ENCODE measurements around the gene HP.
"Not testable (repeated sequence)": the region's sequence is repeated elsewhere in the genome, so short reads cannot be mapped to it uniquely, and the experiment has no call there.

The HP gene, protein sequence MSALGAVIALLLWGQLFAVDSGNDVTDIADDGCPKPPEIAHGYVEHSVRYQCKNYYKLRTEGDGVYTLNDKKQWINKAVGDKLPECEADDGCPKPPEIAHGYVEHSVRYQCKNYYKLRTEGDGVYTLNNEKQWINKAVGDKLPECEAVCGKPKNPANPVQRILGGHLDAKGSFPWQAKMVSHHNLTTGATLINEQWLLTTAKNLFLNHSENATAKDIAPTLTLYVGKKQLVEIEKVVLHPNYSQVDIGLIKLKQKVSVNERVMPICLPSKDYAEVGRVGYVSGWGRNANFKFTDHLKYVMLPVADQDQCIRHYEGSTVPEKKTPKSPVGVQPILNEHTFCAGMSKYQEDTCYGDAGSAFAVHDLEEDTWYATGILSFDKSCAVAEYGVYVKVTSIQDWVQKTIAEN

DNA sequence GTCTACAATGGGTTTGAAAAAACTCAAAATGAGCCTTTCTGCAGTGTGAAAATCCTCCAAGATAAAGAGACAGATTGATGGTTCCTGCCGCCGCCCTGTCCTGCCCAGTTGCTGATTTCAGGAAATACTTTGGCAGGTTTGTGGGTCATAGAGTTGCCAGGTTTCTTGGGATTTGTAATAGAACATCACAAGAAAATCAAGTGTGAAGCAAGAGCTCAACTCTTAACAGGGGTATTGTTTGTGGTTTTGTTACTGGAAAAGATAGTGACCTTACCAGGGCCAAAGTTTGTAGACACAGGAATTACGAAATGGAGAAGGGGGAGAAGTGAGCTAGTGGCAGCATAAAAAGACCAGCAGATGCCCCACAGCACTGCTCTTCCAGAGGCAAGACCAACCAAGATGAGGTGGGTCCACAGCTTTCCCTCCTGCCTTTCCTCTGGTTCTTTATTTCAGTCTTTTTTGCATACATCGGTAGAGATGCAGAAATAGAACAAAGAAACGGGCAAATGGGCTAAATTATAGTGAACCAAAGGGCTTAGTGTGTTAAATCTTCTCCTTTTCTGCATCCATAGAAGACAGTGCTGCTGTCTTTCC is at the start of gene HP:
TSS of gene HP (plus strand) at position 252 of the 594 bp plus-strand sequence. CDS start at position 400, 148 bp downstream.
- DNase-seq (ENCODE audit: insufficient read length, low spot score) = not testable (repeated sequence)
- FAIRE-seq = peak; percentile 28

DNA sequence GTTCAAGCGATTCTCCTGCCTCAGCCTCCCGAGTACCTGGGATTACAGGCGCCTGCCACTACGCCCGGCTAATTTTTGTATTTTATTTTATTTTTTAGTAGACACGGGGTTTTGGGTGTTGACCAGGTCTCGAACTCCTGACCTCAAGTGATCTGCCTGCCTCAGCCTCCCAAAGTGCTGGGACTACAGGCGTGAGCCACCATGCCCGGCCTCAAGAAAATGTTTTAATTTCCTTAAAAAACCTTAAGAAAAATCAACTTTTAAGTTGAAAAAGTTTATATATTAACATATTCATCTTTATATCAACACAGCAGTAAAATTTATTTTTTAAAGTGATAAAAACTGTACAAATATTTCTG is 46.3 kb upstream of the HP start:
- not testable (repeated sequence) for FAIRE-seq; DNase-seq (ENCODE audit: insufficient read length, low spot score)

DNA sequence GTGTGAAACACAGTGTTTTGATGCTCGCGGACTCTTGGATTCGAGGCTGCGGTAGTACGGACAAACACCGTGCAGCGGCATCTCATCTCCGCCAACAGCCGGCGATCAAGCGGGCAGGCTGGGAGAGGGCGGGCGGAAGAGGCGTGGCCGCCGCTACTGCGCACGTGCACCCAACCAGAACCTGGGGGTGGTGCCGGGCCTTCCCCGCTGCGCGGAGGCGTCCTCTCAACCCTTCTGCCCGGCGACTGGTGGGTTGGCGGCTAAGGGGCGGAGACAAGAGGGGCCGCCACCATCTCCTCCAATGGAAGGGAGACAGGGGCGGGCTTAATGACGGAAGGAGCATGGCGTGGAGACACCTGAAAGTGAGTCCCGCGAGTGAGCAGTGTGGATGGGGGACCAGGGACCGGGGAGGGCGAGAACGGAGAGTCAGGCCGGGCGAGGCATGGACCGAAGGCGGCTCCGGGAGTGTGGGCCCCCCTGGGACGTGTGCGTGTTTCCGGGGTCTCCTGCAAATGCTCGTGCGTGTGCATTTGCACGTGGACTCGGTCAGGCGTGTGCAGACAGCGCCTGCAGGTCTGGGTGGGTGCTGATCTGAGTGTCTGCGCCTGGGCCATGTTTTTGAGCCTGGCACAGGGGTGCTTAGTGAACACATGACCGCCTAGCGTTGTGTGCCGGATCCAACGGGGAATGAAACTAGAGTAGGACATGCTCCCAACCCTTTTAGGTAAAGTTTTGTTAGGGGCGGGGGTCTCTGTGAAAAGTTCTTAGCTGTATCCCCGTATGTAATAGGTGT is 45.7 kb upstream of the HP start, which contains the start of gene DHODH:
TSS of gene DHODH (plus strand) at position 321 of the 793 bp plus-strand sequence. CDS start at position 342, 21 bp downstream.
- DNase-seq (ENCODE audit: insufficient read length, low spot score) (peak; percentile 99), FAIRE-seq (peak; percentile 95)

DNA sequence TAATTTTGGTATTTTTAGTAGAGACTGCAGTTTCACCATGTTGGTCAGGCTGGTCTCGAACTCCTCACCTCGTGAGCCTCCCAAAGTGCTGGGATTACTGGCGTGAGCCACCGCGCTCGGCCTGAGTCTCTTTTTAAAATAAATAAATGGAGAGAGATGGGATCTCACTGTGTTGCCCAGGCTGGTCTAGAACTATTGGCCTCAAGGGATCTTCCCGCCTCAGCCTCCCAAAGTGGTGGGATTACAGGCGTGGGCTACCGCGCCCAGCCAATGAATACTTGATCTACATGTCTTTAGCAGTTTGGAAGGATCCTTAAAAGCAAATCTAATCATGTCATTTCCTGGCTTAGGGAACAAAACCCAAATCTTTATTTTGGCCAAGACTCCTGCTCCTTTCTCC is 44.5 kb upstream of the HP start:
- no peak for FAIRE-seq
- no peak for DNase-seq (ENCODE audit: insufficient read length, low spot score)

DNA sequence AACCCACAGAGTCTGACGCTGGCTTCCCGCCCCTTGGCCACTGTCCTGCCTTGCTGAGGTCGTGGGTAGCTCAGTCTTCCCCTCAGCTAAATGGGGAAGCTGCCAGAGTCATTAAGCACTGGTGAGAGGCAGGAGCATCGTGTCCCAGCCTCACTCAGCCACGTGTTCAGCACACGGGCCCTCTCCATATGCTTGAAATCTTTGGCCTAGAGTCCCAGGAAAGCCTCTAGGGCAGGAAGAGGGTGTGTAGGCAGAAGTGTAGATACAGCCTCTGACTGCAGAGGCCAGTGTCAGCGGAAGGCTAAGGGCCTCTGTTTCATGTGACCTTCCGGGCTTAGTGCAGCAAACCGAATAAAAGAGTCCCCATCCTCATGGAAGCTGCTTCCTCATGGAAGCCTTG is 41.7 kb upstream of the HP start:
- DNase-seq (ENCODE audit: insufficient read length, low spot score) (no peak), FAIRE-seq (no peak)

DNA sequence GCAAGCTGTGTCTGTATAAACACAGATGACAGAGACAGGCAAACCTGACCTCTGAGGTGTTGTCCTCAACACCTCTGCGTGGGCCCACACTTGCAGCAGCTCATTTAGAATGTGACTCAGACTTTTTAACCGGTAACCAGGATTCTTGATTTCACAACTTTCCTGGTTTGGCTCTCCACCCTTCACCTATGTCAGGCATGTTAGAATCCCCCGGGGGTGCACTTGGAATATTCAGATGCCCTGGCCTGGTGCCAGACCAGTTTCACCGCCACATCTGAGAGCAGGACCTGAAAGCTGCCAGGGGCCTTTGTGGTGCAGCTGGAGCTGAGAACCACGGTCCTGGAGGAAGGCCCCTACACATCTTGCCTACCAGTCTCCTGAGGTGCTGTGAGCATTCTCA is 40.9 kb upstream of the HP start:
- FAIRE-seq (no peak), DNase-seq (ENCODE audit: insufficient read length, low spot score) (no peak)

DNA sequence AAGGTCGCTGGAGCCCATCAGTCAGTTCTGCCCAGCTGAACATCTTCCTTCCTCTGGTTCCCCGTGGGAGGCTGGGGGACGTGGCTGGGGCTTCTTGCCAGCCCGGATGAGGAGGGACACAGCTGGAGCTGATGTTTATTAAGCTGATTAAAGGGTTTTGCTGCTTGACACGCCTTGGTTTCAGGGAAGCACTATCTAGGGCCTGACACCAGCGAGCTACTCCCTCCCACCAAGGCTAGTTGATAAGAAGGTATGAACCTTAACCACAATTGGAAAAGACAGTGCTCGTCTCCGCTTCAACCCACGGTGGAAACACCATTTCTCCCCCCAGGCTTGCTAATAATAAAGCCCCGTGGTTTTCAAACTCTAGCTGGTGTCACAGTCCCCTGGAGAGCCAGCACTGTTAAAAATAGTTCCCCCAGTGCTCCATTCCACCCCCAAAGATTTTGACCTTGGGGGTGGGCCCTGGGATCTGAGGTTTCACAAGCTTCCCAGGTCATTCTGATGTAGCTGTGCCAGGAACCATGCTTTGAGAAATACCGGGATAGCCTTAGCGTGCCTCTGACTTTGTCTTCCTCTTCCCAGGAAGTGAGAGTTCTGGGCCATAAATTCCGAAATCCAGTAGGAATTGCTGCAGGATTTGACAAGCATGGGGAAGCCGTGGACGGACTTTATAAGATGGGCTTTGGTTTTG is 40.3 kb upstream of the HP start:
- FAIRE-seq (no peak), DNase-seq (ENCODE audit: insufficient read length, low spot score) (no peak)

DNA sequence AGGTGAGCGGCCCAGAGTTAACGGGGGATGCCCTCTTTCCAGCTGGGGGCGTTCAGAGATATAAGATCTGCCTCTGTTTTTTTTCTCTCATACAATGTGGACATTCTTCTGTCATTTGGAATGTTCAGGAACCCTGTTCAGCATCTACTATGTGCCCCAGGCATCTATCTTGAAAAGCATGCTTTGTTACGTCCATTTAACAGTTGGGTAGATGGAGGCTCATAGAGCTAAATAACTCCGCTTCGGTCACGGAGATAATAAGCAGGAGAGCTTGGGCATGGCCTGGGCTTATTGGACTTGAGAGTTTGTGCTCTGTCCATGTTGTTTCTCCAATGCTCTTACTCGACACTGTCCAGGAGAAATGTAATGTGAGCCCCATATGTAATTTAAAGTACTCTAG is 39.6 kb upstream of the HP start:
- DNase-seq (ENCODE audit: insufficient read length, low spot score) (no peak), FAIRE-seq (no peak)

DNA sequence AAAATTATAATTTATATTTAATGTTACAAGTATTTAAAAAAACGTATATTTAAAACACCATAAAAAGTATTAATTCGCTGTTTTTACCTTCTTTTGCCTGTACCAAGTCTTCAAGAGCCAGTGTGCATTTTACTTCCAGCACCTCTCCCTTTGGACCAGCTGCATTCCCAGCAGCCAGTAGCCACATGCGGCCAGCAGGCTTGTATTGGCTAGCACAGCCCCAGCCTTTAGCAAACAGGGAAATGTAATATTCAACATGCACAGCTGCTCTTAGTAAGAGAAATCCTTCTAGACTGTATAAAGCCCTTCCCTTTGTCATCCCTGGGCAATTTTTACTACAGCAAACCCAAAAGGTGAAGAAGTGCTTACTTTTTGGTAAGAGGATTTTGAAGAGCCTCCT is 39.2 kb upstream of the HP start:
- DNase-seq (ENCODE audit: insufficient read length, low spot score) = no peak
- no peak for FAIRE-seq

DNA sequence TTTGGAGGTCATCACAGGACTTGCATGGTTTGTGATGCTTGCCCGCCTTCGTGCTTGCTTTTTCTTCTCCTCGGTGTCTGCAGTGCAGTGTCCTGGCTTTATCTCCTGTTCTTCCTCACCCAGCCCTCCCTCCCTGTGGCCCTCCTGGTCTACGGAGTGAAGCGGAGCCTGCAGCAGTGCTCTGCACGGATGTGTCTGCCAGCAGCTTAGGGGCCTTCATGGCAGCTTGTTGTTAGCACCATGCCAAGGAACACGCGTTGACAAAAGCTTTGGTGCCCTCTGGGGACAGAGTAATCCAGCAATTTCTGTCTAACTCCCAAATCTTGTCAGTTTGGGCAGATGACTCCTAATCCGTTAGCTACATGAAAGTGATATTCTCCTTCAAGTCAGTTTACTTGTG is 35.8 kb upstream of the HP start:
- FAIRE-seq (no peak), DNase-seq (ENCODE audit: insufficient read length, low spot score) (no peak)

DNA sequence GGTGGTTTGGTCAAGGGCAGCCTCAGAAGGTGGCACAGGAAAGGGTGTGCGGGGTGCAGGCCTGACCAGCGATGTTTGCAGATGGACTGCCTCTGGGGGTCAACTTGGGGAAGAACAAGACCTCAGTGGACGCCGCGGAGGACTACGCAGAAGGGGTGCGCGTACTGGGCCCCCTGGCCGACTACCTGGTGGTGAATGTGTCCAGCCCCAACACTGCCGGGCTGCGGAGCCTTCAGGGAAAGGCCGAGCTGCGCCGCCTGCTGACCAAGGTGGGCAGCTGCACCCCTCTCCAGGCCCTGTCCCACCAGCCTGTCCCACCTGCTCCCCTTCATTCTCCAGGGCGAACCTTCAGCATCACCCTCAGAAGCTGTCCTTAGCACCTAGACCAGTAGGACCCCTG is 33.3 kb upstream of the HP start:
- FAIRE-seq (no peak), DNase-seq (ENCODE audit: insufficient read length, low spot score) (no peak)

DNA sequence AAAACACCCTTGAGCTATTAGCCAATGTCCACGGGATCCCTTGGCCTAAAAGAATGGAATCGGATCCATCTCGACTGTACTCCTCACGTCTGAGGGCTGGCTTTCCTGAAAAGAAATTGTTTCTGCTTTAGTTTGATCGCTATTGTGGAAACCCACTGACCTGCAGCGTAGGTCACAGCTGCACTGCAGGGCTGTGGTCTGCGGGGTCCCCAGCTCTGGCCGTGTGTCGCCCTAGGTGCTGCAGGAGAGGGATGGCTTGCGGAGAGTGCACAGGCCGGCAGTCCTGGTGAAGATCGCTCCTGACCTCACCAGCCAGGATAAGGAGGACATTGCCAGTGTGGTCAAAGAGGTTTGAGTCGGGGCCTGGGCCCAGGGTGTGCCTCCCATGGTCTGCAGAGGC is 32.2 kb upstream of the HP start:
- no peak for FAIRE-seq
- DNase-seq (ENCODE audit: insufficient read length, low spot score) = no peak

DNA sequence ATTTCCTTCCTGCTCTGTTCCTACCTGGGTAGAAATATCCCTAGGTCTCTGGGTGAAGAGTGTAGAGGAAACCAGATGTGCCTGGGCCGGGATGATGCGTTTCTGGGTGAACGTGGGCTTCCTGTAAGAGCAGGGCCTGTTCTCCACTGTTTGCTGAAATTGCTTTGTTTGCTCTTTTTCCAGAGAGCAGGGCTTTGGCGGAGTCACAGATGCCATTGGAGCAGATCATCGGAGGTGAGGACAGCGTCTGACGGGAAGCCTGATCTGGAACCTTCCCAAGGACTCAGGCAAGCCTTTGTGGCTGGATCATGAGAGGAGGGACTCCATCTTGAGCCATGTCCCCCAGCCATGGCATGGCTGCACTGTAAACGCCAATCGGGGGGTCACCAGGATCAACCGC is 30.3 kb upstream of the HP start:
- DNase-seq (ENCODE audit: insufficient read length, low spot score) = no peak
- FAIRE-seq = no peak

DNA sequence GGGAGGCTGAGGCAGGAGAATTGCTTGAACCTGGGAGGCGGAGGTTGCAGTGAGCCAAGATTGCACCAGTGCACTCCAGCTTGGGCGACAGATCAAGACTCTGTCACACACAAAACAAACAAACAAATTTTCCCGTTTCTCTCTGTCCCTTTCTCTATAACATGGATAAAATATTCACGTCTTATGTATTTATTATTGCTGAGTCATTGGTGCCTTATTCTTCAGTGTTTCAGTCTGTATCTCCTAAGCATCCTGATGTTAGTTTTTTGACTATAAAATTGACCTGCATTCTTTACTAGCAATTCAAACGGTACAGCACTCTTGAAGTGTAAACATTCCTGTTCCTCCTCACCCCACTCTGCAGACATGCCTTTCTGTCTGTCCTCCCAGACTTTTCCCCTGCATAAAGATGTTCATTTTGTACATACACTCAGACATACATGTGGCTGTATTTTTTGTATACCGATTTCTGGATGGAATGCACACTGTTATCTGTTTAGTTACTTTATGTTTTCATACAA is 29.4 kb upstream of the HP start:
- DNase-seq (ENCODE audit: insufficient read length, low spot score) (no peak), FAIRE-seq (no peak)

DNA sequence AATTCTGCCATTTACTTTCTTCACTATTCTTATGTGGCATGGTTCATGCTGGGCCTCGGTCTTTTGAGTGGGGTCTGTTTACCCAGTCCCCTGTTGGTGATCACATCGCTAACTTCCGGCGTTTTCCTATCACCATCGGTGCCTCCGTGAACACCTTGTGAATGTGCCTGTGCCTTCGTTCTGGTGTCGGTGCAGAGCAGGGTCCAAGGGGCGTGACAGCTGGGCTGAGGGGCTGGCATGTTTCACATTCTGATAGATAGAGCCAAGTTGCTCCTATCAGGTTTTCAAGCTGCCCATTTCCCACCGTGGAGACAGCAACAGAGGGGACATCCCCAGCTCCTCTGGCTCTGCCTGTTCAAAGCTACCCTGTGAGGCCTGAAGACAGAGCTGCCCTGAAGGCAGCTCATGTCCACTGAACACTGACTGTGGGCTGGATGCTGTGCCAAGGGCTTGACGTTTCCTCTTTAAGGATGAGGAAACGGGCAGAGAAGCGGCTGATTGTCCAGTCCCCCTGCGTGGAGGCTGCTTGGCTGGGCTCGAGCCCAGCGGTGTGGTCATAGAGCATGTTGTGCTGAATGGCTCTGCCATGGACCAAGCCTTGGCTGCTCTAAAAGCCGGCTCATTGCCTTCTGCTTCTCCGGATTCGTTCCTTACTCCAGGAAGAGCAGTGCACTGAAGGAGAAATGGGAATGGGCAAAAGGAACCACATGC is 28.7 kb upstream of the HP start:
- DNase-seq (ENCODE audit: insufficient read length, low spot score) (no peak), FAIRE-seq (no peak)

DNA sequence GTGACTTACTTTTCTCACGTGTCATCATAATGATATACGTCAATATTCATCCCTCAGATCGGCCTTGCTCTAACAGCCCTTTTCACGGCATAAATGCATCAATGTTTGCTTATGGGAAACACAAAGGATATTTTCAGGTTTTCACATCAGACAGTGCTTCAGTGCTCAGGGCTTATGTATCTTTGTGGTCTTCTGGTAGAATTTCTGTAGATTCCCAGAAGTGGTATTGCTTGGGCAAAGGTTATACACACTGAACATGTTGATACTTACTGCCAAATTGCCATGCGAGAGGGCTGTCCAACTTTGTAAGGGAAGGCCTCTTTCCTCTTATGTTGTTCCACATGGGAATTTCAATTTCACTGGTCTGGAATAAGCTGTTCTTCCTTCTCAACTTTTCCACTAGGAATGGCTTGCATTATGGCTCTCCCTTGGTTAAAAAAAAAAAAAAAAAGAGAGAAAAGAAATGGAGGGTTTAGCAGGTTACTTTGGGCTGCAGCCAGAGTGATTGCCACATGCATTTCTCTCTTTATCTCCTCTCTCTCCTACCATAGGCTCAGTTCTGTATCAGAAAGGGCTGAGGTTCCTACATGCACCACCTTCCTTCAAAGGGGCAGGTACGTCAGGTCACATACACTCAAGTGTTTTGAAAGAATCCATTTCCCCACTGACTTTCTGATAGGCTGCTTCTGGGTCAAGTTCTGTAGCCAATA is 26.5 kb upstream of the HP start:
- no peak for DNase-seq (ENCODE audit: insufficient read length, low spot score)
- FAIRE-seq = no peak

DNA sequence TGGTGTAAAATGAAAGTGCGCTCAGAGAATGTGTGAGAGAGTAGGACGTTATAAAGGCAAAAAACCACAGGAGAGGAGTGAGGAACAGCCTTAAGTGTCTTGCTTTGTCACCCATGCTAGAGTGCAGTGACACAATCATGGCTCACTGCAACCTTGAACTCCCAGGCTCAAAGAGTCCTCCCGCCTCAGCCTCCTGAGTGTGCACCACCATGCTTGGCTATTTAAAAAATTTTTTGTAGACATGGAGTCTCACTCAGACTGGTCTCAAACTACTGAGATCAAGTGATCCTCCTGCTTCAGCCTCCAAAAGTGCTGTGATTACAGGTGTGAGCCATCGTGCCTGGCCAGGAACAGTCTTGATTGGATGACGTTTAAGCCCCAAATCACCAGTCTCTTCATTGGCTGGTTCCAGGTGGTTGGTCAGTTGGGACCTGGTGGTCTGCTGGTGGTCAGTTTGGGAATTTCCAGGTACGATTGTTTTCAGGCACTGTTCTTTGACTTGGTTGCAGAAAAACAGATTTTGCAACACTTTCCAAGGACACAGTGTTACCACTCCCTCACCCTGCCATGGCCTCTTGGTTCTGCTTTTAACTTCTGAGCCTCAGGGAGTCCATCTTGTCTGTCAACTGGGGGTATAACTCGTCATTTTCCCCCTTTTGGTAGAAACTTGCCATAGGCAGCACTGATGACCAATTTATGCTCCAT is 24.6 kb upstream of the HP start:
- DNase-seq (ENCODE audit: insufficient read length, low spot score) (no peak), FAIRE-seq (no peak)

DNA sequence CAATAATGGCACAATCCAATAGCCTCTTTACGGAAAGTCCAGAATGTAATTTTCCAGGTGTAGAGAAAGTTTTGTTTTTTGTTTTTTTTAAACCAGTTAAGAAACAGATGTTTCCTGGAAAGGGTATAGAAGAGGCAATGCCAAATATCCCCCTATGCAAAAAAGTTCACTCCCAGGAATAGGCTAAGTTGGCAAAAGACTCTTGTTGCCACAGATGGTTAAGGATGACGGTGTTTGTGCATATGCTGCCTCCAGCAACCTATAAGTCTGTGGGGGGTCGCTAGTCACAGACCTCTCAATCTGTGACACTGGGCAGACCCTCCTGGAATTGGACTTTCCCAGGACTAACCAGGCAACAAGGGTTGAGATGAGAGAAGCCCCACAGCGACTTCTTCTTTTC is 20.9 kb upstream of the HP start:
- DNase-seq (ENCODE audit: insufficient read length, low spot score) (no peak), FAIRE-seq (no peak)

DNA sequence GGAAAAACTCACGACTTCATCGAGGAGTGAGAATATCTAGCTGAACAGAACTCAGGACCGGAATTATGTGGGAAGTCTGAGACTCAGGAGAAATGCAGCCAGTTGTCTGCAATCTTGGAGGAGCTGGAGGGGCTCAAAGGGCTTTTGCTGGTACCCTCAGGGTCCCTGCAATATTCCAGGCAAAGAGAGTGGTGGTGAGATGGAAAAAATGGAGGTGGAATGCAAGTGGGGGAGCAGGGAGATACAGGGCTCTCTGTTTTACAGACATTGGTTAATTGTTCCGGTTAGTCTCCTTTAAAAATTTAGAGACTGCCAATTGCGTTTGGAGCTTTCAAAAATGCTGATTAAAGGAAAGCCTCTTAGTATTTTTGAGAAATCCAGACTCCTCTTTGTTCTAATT is 18.2 kb upstream of the HP start:
- DNase-seq (ENCODE audit: insufficient read length, low spot score) (no peak), FAIRE-seq (no peak)
